VCaP (cell line): ENCODE measurements around the gene C10orf90.

Source experiments
- H3K27ac ChIP-seq: fragments of 450-650 bp; 2 replicates; pipeline ENCODE4 v1.5.1; 2017
- CTCF ChIP-seq: fragments of 450-650 bp; conservative IDR thresholded peaks from 2 replicates; pipeline ENCODE4 v1.5.1; 2017; ENCODE audit warnings: mild to moderate bottlenecking, moderate library complexity

Gene C10orf90

GRCh38 chr10:126585249-126586017 is 85.1 kb downstream of the C10orf90 start:
- no peak for TF ChIP-seq CTCF
- H3K27ac ChIP-seq = no peak overlapping the region

- no peak for TF ChIP-seq CTCF
Observed at GRCh38 chr10:126584836-126585235, 85.7 kb downstream of the C10orf90 start.

GRCh38 chr10:126583552-126584200 is 86.8 kb downstream of the C10orf90 start:
- no peak for TF ChIP-seq CTCF
- no peak overlapping the region for H3K27ac ChIP-seq

More at GRCh38 chr10:126584836-126585235, 85.7 kb downstream of the C10orf90 start:
- no peak overlapping the region for H3K27ac ChIP-seq

GRCh38 chr10:126581648-126582046 is 88.8 kb downstream of the C10orf90 start:
- no peak for TF ChIP-seq CTCF
- H3K27ac ChIP-seq = peak overlapping the region; percentile 67

- no peak for TF ChIP-seq CTCF
- peak overlapping the region; percentile 67 for H3K27ac ChIP-seq
Observed at GRCh38 chr10:126580873-126581647, 89.4 kb downstream of the C10orf90 start.

- no peak for TF ChIP-seq CTCF
- H3K27ac ChIP-seq = no peak overlapping the region
Observed at GRCh38 chr10:126576336-126576735, 94.2 kb downstream of the C10orf90 start.
